GM18511 (cell line): ENCODE results near the gene PEA15.

Source experiments
- ATAC-seq: cut with Tn5 transposase; IDR thresholded peaks from one replicate; pipeline ENCODE4 v1.9.1; 2021; ENCODE audit warnings: mild to moderate bottlenecking, moderate library complexity; ENCODE audit not compliant: unreplicated experiment

The PEA15 gene

DNA sequence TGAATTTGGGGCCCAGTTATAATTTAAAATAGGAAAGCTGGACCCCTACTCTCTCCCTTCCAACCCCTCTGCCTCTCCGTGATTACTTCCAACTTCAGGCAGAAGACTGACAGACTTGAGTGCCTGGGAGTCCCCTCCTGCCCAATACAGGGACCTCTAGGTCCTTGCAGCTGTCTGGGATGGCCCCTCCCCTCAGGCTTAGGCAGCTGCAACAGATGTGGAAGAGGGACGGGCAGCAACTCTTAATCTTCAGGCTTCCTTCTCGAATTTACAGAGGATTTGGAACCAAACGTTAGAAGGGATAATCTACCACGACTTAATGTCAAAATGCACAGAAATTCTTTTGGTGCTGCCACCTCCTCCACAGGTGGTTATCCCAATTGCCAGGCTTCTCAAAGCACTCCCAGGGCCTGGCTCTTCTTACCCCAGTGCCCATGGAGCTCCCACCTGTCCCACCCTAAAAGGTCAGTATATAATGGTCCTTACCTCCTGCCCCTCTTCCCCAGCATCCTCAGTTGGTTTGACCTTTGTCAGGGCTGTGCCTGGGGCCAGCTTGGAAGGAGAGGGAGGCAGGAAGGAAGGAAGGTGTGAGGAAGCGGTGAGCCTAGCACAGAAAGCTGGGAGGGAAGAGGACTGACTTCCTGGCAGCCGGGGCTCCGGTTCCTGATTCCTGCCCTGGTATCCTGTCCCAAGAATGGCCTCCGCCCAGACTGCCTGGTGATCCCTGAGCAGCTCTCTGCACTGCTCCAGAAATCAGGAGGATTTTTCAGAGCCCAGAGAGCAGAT lies 2.8 kb downstream of the PEA15 start:
- no peak for ATAC-seq

DNA sequence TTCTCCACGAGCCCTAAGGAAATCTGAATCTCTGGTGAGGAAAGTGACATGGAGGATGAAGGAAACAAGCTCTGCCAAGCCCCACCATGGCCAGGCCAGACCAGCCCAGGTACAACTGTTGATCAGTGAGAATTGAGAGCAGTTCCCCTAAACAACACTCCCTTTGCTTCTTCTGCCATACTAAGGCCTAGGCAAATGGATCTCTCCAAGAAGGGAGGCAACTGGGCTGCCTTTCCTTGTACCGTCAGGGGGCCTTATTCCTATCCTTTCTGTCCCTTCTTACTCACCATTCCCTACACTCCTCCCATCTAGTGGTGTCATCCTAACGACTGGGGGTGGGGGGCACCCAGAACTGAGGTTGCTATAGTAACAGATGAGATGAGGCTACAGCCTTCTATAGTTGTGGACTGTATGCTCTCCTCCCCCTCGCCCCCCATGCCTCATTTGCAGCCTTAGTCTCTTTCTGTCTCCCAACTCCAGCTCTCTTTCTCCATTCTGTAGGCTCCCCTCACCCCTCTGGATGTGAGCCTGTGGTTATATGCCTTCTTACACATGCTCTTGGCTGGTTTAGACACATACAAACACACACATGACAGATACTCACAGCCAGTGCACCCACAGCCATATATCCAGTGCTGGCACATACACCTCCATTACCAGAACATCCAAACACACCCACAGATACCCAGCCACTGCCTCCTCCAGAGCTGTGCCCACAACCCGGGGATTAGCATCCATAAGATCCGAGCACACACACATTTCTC lies 3.6 kb downstream of the PEA15 start:
- ATAC-seq, result no peak

DNA sequence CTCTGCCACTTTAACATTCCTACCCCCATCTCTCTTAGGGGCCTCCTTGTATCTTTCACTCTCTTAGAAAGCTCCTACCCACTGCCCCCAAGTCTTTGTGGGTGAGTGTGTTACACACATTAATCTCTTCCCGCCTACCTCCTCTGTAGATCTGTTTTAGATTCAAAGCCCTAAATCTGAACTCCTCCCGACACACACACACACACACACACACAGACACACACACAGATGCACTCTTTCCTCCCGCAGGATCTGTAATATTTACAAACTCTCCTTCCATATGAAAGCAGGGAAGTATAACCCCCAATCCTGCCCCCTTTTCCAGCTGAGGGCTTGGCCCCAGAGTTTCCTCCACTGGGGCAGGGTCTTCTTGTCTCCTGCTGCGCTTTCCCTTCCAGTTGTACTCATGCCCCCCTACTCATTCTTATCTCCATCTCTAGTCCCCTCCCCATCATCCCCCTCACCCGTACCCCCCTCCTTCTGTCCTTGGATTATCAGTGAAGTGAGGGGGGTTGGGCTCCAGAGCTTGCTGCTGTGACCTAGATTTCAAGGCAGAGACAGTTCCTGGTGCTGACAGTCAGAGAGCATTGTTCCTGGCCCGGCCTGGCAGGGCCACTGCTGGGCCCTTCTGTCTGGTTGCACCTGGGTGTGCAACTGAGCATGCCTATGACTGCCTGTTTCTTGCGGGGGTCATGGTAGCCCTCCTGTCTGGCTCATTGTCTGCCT lies 4.3 kb downstream of the PEA15 start:
- ATAC-seq, result no peak

DNA sequence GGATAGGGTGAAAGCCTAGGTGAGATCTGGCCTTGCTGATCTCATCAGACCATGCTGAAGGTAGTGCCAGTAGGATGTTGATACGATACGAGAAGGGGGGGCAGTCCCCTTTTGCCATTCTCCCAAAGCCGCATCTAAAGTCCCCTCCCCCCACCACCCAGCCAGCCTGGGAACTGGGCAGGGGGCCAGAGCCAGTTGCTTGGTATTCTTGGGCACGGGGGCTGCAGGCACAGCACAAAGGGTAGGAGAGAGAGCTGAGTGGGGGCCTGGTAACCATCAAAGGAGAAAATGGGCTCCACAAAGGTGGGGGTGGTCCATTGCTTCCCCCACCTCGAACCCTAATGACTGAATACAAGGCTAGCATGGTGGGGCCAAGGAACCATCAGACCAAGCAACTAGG lies 5.4 kb downstream of the PEA15 start:
- no peak for ATAC-seq

DNA sequence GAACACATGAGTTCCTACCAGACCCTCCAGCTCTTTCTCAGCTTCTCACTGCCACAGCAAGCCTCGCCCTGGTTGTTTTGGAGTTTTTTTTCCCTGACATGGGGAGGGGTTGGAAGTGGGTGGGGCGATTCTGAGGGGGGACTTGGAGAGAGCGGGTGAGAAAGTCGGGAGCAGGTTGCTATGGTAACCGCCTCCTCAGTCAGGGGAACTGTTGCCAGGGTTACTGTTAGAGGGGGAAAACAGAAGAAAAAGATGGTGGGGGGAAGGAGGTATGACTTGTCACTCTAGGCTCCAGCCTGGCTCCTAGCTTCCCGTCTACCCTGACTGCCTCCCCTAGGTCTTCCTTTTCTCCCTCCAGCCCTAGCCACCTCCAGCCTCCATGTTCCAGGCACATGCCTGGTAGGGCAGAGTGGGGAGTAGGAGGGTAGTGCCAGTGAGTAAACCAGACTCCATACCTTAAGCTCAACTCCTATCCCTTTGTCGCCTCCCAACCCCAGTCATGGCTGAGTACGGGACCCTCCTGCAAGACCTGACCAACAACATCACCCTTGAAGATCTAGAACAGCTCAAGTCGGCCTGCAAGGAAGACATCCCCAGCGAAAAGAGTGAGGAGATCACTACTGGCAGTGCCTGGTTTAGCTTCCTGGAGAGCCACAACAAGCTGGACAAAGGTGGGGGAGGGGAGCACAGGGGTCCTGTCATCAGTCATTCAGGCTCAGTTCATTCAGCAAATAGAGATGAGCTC lies 6.0 kb downstream of the PEA15 start:
- ATAC-seq, result no peak

DNA sequence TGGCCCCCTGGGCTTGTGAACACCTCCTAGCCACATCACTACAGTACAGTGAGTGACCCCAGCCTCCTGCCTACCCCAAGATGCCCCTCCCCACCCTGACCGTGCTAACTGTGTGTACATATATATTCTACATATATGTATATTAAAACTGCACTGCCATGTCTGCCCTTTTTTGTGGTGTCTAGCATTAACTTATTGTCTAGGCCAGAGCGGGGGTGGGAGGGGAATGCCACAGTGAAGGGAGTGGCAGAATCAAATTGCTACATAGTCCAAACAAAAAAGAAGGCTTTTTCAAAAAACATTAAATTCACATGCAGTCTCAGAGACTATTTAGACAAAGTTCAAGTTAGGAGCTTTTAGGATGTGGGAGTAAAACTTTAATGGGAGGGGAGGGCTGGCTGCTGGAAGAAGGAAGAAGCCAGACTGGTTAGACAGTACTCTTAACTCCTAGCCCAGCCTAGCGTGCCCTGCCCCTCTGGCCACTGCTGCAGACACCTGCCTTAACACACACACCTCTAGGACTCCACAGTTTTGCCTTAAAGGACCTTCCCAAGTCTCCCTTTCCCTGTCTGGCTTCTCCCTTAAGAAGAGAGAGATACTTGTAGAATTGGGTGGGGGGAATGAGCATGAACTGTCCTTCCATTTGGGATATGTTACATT lies 9.4 kb downstream of the PEA15 start:
- no peak for ATAC-seq

DNA sequence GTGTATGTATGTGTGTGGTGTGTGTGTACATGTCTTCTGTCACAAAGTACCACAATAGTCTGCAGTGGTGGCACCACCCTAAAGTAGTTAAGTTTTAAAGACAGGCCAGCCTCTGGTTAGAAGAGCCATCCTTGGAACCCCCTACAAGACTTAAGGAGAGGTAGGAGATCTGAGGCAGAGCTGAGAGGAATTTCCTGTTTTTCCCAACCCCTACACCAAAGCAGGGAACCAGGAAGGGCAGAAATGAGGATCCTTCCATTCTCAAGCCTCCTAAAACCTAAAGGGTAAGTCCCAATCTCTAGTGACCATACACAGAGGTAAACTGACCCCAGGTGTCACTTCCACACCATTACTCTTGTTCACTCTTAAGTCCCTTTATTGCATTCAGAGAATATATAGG lies 11.1 kb downstream of the PEA15 start:
- no peak for ATAC-seq

DNA sequence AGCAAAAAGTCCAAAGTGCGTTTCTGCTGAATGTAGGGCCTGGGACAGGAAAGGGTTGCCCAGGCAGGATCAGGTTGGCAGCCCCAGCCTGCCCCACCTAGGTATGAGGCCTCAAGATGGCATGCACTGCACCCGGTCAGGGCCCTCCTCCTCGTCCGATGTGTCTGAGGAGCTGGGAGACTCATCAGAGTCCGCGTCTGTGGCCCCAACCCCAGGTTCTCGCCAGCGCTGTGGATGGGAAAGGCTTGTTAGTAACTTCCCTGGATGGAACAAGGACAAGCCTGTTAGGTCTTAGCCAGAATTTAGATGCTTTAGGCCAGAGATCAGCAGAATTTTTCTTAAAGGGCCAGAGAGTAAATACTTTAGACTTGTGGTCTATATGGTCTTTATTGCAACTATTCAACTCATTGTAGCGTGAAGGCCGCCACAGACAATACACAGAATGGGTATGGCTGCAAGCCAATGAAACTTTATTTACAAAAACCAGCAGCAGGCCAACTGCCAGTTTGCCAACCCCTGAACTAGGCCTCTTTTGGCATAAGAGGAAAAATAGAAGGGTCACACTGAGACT lies 12.4 kb downstream of the PEA15 start:
- no peak for ATAC-seq

DNA sequence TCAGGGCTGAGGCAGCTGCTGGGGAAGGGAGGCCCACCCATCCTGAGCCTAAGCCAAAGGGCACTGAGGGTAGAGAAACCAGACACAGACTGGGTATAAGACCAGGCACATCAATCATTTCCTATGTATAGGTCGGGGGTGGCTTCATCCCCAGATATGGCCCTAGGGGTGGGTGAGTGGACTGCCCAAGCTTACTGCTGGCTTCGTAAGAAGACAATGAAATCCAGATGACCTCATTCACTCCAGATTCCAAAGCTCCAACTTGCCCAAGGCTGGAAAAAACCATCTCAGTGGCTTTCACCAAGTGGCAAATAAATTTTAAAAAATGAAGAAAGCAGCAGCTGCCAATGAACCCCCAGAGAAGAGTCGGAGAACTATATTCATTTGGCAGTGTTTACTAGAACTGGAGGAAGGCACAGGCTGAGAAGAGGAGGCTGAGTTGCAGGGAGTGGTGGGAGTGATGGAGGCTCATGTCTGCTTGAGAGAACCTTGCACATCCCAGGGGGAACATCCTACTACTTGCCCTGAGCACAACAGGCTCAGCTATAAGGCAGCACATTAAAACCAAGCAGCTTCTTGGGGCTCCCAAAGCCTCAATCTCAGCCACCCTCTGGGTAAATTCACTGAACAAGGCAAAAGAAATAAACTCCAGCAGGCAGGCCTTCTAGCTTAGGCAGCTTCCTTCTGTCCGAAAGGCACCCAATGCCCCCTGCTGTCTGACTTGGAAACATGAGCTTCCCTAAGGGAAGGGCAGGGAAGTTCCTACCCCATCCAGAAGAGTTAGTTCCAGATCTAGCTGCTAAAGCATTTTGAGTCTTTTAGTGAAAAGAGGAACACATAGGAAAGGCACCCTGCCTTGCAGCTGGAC lies 14.1 kb downstream of the PEA15 start:
- ATAC-seq, result no peak

DNA sequence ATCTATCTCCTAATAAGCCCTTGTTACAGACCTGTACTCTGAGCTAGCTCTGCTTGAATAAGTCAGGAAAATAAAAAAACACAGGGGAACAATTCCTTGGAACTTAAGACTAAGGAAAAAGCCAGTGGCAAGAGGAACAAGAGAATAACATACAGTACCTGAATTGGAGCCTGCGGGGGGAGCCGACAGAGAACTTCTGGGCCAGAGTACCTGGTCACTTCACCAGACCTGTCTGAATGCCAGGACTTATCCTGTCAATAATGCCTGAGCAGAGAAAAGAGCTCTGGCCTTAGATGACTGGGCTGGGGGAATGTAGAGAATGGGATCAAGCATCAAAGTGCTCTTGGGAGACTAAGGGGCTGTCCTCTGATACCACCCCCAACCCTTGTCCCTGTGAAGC lies 15.1 kb downstream of the PEA15 start:
- no peak for ATAC-seq

DNA sequence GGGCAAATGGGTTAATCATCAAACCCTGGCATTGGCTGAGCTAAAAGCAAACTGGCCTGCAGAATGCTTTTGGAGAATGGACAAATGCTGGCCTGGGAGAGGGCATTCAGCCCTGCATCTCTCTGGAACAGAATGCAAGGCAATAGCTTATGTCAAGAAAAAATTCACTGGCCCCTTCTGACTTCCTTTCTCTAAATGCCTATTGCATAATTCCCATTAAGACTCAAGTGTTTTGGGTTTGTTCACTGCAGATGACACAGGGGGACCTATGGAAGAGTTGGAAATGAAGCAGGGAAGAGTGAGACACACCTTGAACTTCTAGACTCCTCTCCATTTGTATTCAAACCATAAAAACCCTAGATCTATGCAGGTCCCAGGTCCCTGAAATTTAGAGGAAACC lies 15.9 kb downstream of the PEA15 start:
- no peak for ATAC-seq

DNA sequence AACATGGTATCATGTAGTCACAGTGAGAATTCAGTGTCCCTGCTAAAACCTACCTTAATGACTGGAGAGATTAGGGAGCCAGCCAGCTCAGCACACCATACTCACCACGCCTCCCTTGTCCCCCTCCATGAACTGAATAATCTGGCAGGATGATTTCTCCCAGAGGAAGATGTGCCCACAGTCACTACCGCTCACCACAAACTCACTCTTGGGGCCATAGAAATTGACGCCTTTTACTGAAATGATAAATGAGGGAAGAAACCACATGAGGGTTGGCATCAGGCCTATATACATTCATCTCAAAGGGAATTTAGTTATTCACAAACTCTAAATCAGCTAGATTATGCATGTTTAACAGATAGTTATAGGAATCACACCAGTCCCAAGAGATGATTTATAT lies 17.4 kb downstream of the PEA15 start:
- no peak for ATAC-seq

DNA sequence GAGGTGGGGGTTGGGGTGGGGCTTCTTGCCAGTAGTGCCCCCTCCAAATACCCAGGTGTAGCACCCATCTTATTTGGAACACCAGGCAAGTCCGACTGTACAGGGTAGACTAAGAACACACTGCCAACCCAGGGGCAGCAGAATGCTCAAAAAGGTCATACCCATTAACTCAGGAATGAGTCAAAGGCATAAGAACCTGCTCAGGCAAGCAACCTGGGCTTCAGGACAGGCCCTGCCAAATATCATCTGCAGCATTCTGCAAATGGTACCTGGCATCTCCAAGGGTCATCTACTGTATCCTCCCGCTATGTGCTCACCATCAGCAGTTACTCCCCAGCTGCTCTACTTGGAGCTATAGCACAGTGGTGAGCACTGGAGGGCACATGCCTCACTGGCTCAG lies 19.4 kb downstream of the PEA15 start:
- no peak for ATAC-seq

DNA sequence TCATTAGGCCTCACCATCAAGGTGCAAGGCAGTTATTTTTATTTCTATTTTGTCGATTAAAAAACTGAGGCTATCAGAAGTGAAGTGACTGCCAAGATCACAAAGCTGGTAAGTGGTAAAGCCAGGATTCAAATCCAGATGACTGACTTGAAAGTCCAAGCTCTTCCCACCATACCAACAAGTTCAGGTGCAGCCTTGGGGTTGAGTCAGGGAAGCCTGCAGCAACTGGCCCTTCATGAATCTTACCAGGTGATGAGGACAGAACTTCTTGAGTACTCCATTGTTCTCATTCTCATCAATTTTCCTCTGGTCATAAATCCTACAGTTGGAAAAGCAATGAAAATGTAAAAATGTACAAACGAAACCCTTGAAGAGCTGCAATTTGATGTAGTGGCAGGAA lies 20.2 kb downstream of the PEA15 start:
- ATAC-seq, result no peak

DNA sequence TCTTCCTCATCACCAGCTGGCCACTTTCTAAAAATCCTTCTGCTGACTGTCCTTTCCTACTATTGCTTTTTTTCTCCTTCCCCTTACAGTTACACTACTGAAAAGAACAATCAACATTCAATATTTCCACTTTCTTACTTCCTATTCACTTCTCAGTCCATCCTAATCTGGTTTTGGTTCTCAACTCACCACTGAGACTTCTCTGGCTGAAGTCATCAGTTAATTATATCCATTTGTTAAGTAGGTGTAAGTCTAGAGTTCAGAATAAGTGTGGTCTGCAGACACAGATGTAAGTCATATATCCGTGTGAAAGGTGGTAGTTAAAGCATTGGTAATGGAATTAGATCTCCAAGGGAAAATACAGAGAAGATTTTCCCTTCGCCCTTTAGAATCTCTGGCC lies 21.4 kb downstream of the PEA15 start:
- peak; percentile 64 for ATAC-seq

DNA sequence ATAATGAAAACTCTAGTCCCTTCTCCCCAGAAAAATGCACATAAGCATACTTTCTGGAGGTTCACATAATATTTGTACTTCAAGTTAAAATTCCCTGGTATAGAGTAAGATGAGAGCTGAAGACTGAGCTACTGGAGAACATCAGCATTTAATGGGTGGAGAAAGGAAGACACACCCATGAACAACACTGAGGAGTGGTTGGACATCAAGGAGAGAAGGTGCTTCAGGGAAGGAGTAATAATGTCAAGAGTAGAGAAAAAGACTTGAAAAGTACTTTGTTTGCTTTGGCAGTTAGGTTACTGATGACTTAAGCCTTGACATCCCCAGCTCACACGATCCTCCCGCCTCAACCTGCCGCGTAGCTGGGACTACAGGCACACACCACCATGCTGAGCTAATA lies 21.9 kb downstream of the PEA15 start:
- no peak for ATAC-seq

DNA sequence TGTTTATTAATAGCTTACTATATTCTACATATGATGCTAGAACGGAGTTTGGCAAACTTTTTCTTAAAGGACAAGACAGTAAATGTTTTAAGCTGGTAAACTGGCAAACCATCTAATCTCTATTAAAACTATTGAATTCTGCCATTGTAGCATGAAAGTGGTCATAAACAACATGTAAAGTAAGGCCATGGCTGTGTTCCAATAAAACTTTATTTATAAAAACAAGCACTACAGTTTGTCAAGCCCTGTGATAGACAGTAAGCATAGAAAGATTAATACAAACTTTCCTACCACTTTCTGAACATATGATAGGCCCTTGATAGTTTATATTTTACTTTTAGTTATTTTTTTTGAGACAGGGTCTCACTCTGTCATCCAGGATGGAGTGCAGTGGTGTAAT lies 22.4 kb downstream of the PEA15 start:
- no peak for ATAC-seq

DNA sequence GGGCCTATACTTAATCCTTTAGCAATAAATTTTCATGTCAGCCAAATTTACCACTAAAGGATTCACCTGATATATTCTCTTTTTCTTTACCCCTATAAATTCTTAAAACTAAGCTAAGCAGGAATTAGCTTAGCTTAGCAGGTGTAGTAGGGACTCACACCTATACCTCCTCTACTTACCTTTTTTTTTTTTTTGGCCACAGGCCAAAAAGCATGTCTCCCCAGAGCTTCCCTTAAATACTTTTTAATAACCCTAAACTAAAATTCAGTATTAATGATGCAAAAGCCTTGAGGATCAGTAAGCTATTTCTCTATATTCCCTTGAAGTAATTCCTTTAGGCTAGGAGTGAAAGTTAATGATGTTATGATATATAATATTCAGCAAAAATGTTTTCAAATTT lies 23.2 kb downstream of the PEA15 start:
- no peak for ATAC-seq

DNA sequence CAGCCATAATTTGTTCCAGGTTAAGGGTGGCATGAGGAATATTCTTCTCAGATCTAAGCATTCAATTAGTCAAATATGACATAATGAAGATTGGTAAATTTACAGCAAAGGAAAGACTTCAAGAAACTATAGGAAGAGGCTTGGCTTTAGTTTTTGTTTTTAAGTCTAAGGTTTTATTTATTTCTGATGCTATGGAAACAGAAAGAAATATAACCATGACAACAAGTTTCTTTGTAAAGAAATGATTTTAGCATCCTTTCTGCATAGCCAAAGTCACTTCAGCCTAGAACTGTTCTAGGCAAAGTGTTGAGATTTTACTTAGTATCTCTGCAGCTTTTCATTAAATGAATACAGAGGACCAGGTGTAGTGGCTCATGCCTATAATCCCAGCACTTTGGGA lies 27.7 kb downstream of the PEA15 start:
- ATAC-seq, result no peak
